ENCODE measurements around the gene TKFC.

Gene TKFC

GRCh38 chr11:61345954-61346843, 13.2 kb downstream of the TKFC start:
- no peak for DNase-seq (ENCODE audit: low read depth)
- H3K4me3 ChIP-seq (ENCODE audit: low read length): no peak overlapping the region
- TF ChIP-seq CTCF (conservative IDR thresholded peaks at IDR 0.05; ENCODE audit: low read length): no peak

- TF ChIP-seq CTCF (conservative IDR thresholded peaks at IDR 0.05; ENCODE audit: low read length): no peak
- H3K4me3 ChIP-seq (ENCODE audit: low read length): no peak overlapping the region
- DNase-seq (ENCODE audit: low read depth): no peak
These were observed 15.0 kb downstream of the TKFC start for GRCh38 chr11:61347916-61348461.

GRCh38 chr11:61349189-61349751, 16.2 kb downstream of the TKFC start:
- no peak for TF ChIP-seq CTCF (conservative IDR thresholded peaks at IDR 0.05; ENCODE audit: low read length)
- no peak overlapping the region for H3K4me3 ChIP-seq (ENCODE audit: low read length)
- no peak for DNase-seq (ENCODE audit: low read depth)

- no peak for TF ChIP-seq CTCF (conservative IDR thresholded peaks at IDR 0.05; ENCODE audit: low read length)
- no peak overlapping the region for H3K4me3 ChIP-seq (ENCODE audit: low read length)
- no peak for DNase-seq (ENCODE audit: low read depth)
These were observed 16.9 kb downstream of the TKFC start for GRCh38 chr11:61349916-61350315.

GRCh38 chr11:61350336-61350735, 17.3 kb downstream of the TKFC start:
- no peak for TF ChIP-seq CTCF (conservative IDR thresholded peaks at IDR 0.05; ENCODE audit: low read length)
- no peak for DNase-seq (ENCODE audit: low read depth)

GRCh38 chr11:61350803-61351202, 17.8 kb downstream of the TKFC start:
- no peak for TF ChIP-seq CTCF (conservative IDR thresholded peaks at IDR 0.05; ENCODE audit: low read length)
- no peak overlapping the region for H3K4me3 ChIP-seq (ENCODE audit: low read length)
- no peak for DNase-seq (ENCODE audit: low read depth)

More at GRCh38 chr11:61350336-61350735, 17.3 kb downstream of the TKFC start:
- no peak overlapping the region for H3K4me3 ChIP-seq (ENCODE audit: low read length)
